Measurements from ENCODE around the gene THSD7B.

DNA sequence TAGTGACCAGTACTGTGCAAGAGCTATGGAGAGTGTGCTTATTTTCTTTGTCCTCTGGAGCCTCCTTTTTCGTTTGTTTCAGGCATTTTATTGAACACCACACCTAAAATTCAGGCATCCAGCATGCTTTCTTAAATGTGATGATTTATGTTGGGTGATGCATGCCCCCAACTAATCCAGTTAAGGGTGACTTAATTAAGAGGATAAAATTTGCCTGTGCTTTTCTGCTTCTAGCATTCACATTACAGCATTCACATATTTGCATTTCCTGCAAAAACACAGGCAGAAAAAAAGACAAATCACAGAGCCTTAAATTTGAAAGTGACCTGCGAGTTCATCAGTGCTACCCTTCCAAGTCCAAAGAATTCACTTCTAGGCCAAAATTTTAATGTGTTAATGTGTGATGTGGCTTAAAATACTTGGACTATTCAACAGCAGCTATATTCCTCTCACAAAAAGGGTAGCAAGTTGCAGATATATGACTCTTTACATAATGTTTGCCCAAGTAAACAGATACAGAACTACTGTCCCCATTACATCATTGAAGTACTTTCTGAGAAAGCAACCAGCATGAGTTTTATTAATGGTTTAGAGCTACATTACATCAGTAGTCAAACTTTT, 286.5 kb downstream of the THSD7B start:
- TF ChIP-seq, protein P1, sequence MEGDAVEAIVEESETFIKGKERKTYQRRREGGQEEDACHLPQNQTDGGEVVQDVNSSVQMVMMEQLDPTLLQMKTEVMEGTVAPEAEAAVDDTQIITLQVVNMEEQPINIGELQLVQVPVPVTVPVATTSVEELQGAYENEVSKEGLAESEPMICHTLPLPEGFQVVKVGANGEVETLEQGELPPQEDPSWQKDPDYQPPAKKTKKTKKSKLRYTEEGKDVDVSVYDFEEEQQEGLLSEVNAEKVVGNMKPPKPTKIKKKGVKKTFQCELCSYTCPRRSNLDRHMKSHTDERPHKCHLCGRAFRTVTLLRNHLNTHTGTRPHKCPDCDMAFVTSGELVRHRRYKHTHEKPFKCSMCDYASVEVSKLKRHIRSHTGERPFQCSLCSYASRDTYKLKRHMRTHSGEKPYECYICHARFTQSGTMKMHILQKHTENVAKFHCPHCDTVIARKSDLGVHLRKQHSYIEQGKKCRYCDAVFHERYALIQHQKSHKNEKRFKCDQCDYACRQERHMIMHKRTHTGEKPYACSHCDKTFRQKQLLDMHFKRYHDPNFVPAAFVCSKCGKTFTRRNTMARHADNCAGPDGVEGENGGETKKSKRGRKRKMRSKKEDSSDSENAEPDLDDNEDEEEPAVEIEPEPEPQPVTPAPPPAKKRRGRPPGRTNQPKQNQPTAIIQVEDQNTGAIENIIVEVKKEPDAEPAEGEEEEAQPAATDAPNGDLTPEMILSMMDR (IDR thresholded peaks at IDR 0.05), result no peak
- TF ChIP-seq POLR2AphosphoS5 (IDR thresholded peaks at IDR 0.05), result no peak
- TF ChIP-seq POLR2A (IDR thresholded peaks at IDR 0.05; ENCODE audit: low read depth), result no peak
- no peak for TF ChIP-seq EP300 (IDR thresholded peaks at IDR 0.05)

Measured in esophagus muscularis mucosa (tissue), 4 donors.